PC-3 (cell line): Measurements from ENCODE around the gene CHRNA4.

ENCODE experiments used
- CTCF ChIP-seq: fragments of 300-600 bp; sonication (generic); conservative IDR thresholded peaks from 2 replicates; pipeline ENCODE4 v1.5.1; 2017; ENCODE audit warnings: antibody characterized with exemption, low read depth, mild to moderate bottlenecking, low read length
- EZH2 ChIP-seq: fragments of 300-600 bp; sonication (generic); IDR thresholded peaks from one replicate; pipeline ENCODE4 v1.6.1; 2017; ENCODE audit warnings: antibody characterized with exemption, mild to moderate bottlenecking, low read length; ENCODE audit not compliant: unreplicated experiment
- EZH2phosphoT487 ChIP-seq: fragments of 300-600 bp; sonication (generic); IDR thresholded peaks from 2 replicates; pipeline ENCODE4 v1.6.1; 2018; ENCODE audit warnings: mild to moderate bottlenecking, antibody characterized with exemption, low read length, borderline replicate concordance

DNA sequence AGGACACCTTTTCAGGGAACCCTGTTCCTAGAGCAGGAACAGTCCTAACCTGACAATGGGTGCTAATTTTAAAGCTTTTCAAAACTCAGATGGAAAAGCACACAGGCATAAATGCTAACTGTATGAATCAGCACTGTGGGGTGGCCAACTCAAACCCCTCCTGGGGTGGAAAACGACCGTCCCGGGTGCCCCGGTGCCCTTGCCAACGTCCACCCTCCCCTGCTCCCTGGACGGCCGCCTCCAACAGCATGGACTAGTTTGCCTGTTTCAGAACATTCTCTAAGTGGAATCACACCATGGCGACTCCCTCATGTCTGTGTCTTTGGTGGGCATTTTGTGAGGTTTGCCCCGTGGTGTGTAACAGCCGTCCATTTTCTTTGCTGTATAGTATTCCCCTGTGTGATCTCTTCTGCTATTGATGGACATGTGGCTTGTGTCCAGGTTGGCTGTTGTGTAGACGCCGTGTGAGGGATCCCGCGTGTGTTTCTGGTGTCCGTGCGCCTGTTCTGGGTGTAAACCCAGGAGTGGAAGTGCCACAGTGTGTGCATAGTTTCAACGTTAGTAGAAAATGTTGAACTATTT lies 62.3 kb downstream of the CHRNA4 start:
- TF ChIP-seq CTCF, result no peak
- no peak for TF ChIP-seq EZH2
- TF ChIP-seq EZH2phosphoT487, result no peak
